Amniotic stem cell (primary cell): ENCODE results near the gene CCL1.

Experiments
- DNase-seq: peaks from one replicate; lab custom pipeline; 2025; lab: John Stamatoyannopoulos, UW

Gene CCL1

GRCh38 chr17:34383216-34383615, 20.2 kb upstream of the CCL1 start:
- DNase-seq: no peak

- no peak for DNase-seq
These were observed 19.6 kb upstream of the CCL1 start for GRCh38 chr17:34382621-34383124.

GRCh38 chr17:34379868-34380267, 16.8 kb upstream of the CCL1 start:
- DNase-seq: no peak

- no peak for DNase-seq
These were observed 15.7 kb upstream of the CCL1 start for GRCh38 chr17:34378664-34379101.

GRCh38 chr17:34377078-34377823, 14.2 kb upstream of the CCL1 start:
- no peak for DNase-seq

GRCh38 chr17:34375426-34375997, 12.5 kb upstream of the CCL1 start:
- no peak for DNase-seq

- no peak for DNase-seq
These were observed 11.4 kb upstream of the CCL1 start for GRCh38 chr17:34374457-34374856.

GRCh38 chr17:34371405-34372100, 8.5 kb upstream of the CCL1 start:
- DNase-seq: no peak

- DNase-seq: no peak
These were observed 8.0 kb upstream of the CCL1 start for GRCh38 chr17:34370997-34371395.

GRCh38 chr17:34370376-34370996, 7.5 kb upstream of the CCL1 start:
- DNase-seq: no peak

- DNase-seq: no peak
These were observed 6.5 kb upstream of the CCL1 start for GRCh38 chr17:34369571-34369970.

GRCh38 chr17:34368946-34369500, 6.0 kb upstream of the CCL1 start:
- DNase-seq: no peak

GRCh38 chr17:34368196-34368945, 5.3 kb upstream of the CCL1 start:
- DNase-seq: no peak

- DNase-seq: no peak
These were observed 4.6 kb upstream of the CCL1 start for GRCh38 chr17:34367486-34368195.

- DNase-seq: no peak
These were observed 3.6 kb upstream of the CCL1 start for GRCh38 chr17:34366529-34367107.

- no peak for DNase-seq
These were observed 3.0 kb upstream of the CCL1 start for GRCh38 chr17:34366010-34366409.

GRCh38 chr17:34365340-34365739, 2.3 kb upstream of the CCL1 start:
- DNase-seq: no peak

- DNase-seq: no peak
These were observed 1.7 kb upstream of the CCL1 start for GRCh38 chr17:34364751-34365150.

- DNase-seq: peak; percentile 76
These were observed 1.5 kb downstream of the CCL1 start for GRCh38 chr17:34361478-34362061.
